Measurements from ENCODE around the gene IRF4. TPM values are rescaled to one million over a fixed set of nuclear protein-coding genes. Genes with fewer than 3 reads are reported as not detected.

The IRF4 gene
- total and polyA plus RNA-seq, 2 donors (not counting 3 experiments of a cell fraction or from before 2014, with no cell fraction given): not detected

DNA sequence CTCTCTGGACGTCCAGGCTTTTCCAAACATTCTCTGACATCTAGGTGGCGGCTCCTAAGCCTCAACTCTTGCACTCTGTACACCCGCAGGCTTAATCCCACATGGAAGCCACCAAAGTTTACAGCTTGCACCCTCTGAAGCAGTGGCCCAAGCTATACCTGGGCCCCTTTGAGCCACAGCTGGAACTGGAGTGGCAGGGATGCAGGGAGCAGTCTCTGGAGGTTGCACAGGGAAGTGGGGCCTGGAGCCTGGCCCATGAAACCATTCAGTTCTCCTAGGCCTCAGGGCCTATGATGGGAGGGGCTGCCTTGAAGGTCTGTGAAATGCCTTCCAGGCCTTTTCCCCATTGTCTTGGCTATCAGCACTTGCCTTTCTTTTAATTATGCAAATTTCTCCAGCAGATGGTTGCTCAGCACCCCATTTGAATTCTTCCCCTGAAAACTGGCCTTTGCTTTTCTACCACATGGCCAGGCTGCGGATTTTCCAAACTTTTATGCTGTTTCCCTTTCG, 64.9 kb downstream of the IRF4 start:
- BruUV-seq (replicated peaks): no TSS peak

GRCh38 chr6:456887-457286, 65.3 kb downstream of the IRF4 start:
- DNase-seq (ENCODE audit: low read depth, low spot score) (no peak), FAIRE-seq (no peak)
- Histone ChIP-seq H3K4me2 (ENCODE audit: insufficient read depth, low read length) (no peak overlapping the region), H4K20me1 (replicated peaks; ENCODE audit: control insufficient read depth, extremely low read depth, insufficient read depth, low read length) (no peaks in the 10 kb centered on the region), H3K9me1 (replicated peaks; ENCODE audit: control insufficient read depth, extremely low read depth, insufficient read depth, low read length) (no peaks in the 10 kb centered on the region), H3K9me3 (replicated peaks; ENCODE audit: control insufficient read depth, insufficient read depth, low read length) (no peaks in the 10 kb centered on the region), H3K27ac (ENCODE audit: insufficient read depth, low read depth, low read length) (no peak overlapping the region), H3K36me3 (ENCODE audit: control insufficient read depth in 2 of 2, extremely low read depth in 1 of 2, insufficient read depth in 2 of 2, low read length in 2 of 2) (no peaks in the 10 kb centered on the region), H3K79me2 (ENCODE audit: control insufficient read depth, insufficient read depth, low read length) (no peaks in the 10 kb centered on the region), H3K4me1 (ENCODE audit: control insufficient read depth, extremely low read depth, insufficient read depth, low read length) (no peaks in the 10 kb centered on the region), H3K27me3 (ENCODE audit: control insufficient read depth in 2 of 2, insufficient read depth in 2 of 2, low read length in 2 of 2) (no peaks in the 10 kb centered on the region), H3K4me3 (replicated peaks in 1 of 3; ENCODE audit: insufficient read depth in 1 of 3, low read depth in 1 of 3, low read length in 3 of 3) (no peak overlapping the region), H3K9ac (replicated peaks; ENCODE audit: extremely low read depth, insufficient read depth, low read length) (no peak overlapping the region), H2AFZ (ENCODE audit: low read depth, low read length) (no peak overlapping the region)
- BruUV-seq (replicated peaks): no TSS peak
- intact Hi-C loops (cut with micrococcal nuclease) (no loop called here), dilution Hi-C loops (cut with MboI; ENCODE audit: extremely low pct_ligation_motif_present, low sequenced_read_pairs) (no loop called here)
- POLR2A ChIA-PET: no interaction called here
- CTCF ChIA-PET: no interaction called here
- TF ChIP-seq POLR2AphosphoS5 (IDR thresholded peaks at IDR 0.05; ENCODE audit: insufficient read depth, low read depth, low read length) (no peak), CTCF (IDR thresholded peaks at IDR 0.05; ENCODE audit: extremely low read depth in 1 of 2, insufficient read depth in 1 of 2, low read depth in 1 of 2, low read length in 2 of 2) (no peak), POLR2A (IDR thresholded peaks at IDR 0.05; ENCODE audit: low read depth, low read length) (no peak), MYC (IDR thresholded peaks at IDR 0.05; ENCODE audit: low read depth, low read length) (no peak), MAX (IDR thresholded peaks at IDR 0.05; ENCODE audit: insufficient read depth, insufficient read length) (no peak), EZH2 (IDR thresholded peaks at IDR 0.05; ENCODE audit: borderline replicate concordance, low read depth, low read length, severe bottlenecking) (no peak), GATA2 (IDR thresholded peaks at IDR 0.05; ENCODE audit: insufficient read depth, insufficient read length, low read depth, low read length) (no peak), FOS (IDR thresholded peaks at IDR 0.05; ENCODE audit: borderline replicate concordance, insufficient read depth, low read length) (no peak), JUN (IDR thresholded peaks at IDR 0.05; ENCODE audit: borderline replicate concordance, insufficient read depth, insufficient read length, low read depth) (no peak)

More for the DNA sequence above, 64.9 kb downstream of the IRF4 start:
- dilution Hi-C loops (cut with MboI; ENCODE audit: extremely low pct_ligation_motif_present, low sequenced_read_pairs) (no loop called here), intact Hi-C loops (cut with micrococcal nuclease) (no loop called here)
- no peak for DNase-seq (ENCODE audit: low read depth, low spot score)
- Histone ChIP-seq H3K27ac (ENCODE audit: insufficient read depth, low read depth, low read length) (no peak overlapping the region), H3K9me3 (replicated peaks; ENCODE audit: control insufficient read depth, insufficient read depth, low read length) (no peaks in the 10 kb centered on the region), H3K4me3 (replicated peaks in 1 of 3; ENCODE audit: insufficient read depth in 1 of 3, low read depth in 1 of 3, low read length in 3 of 3) (no peak overlapping the region), H4K20me1 (replicated peaks; ENCODE audit: control insufficient read depth, extremely low read depth, insufficient read depth, low read length) (no peaks in the 10 kb centered on the region), H3K4me2 (ENCODE audit: insufficient read depth, low read length) (no peak overlapping the region), H3K9ac (replicated peaks; ENCODE audit: extremely low read depth, insufficient read depth, low read length) (no peak overlapping the region), H3K79me2 (ENCODE audit: control insufficient read depth, insufficient read depth, low read length) (no peaks in the 10 kb centered on the region), H3K36me3 (ENCODE audit: control insufficient read depth in 2 of 2, extremely low read depth in 1 of 2, insufficient read depth in 2 of 2, low read length in 2 of 2) (no peaks in the 10 kb centered on the region), H3K9me1 (replicated peaks; ENCODE audit: control insufficient read depth, extremely low read depth, insufficient read depth, low read length) (no peaks in the 10 kb centered on the region), H3K4me1 (ENCODE audit: control insufficient read depth, extremely low read depth, insufficient read depth, low read length) (no peaks in the 10 kb centered on the region), H3K27me3 (ENCODE audit: control insufficient read depth in 2 of 2, insufficient read depth in 2 of 2, low read length in 2 of 2) (no peaks in the 10 kb centered on the region), H2AFZ (ENCODE audit: low read depth, low read length) (no peak overlapping the region)
- no peak for FAIRE-seq
- CTCF ChIA-PET: no interaction called here
- no peak for TF ChIP-seq POLR2AphosphoS5 (IDR thresholded peaks at IDR 0.05; ENCODE audit: insufficient read depth, low read depth, low read length)
- TF ChIP-seq MYC (IDR thresholded peaks at IDR 0.05; ENCODE audit: low read depth, low read length): no peak
- TF ChIP-seq CTCF (IDR thresholded peaks at IDR 0.05; ENCODE audit: extremely low read depth in 1 of 2, insufficient read depth in 1 of 2, low read depth in 1 of 2, low read length in 2 of 2): no peak
- no peak for TF ChIP-seq POLR2A (IDR thresholded peaks at IDR 0.05; ENCODE audit: low read depth, low read length)
- POLR2A ChIA-PET: no interaction called here
